GM12878 (cell line): ENCODE measurements around the gene OLFM2. TPM values are rescaled to one million over a fixed set of nuclear protein-coding genes. Genes with fewer than 3 reads are reported as not detected.

Experiments
- BHLHE40 ChIP-seq, 2 experiments: fragments of 450-650 bp in 1 of 2; IDR thresholded peaks; 2 replicates each; pipeline ENCODE4 v1.6.1; 2011 to 2017; ENCODE audit warnings: low read depth in 2 of 2, borderline replicate concordance in 1 of 2, improper control_type of control experiment in 1 of 2, low read length in 1 of 2, mild to moderate bottlenecking in 1 of 2
- ETV6 ChIP-seq, 2 experiments: fragments of 450-650 bp in 1 of 2; IDR thresholded peaks in 1 of 2; conservative IDR thresholded peaks in 1 of 2; 2 replicates each; pipeline ENCODE4 v1.6.1; 2014; ENCODE audit warnings: antibody characterized with exemption in 1 of 2, borderline replicate concordance in 1 of 2, low read depth in 1 of 2, mild to moderate bottlenecking in 1 of 2, moderate library complexity in 1 of 2
- HDAC6 ChIP-seq: fragments of 200-600 bp; sonication (generic); IDR thresholded peaks from one replicate; pipeline ENCODE4 v1.8.0; 2017; ENCODE audit warnings: antibody characterized with exemption; ENCODE audit not compliant: unreplicated experiment
- NR2F1 ChIP-seq: fragments of 450-650 bp; conservative IDR thresholded peaks from 2 replicates; pipeline ENCODE4 v1.6.1; 2017; ENCODE audit warnings: mild to moderate bottlenecking
- RELB ChIP-seq: fragments of 450-650 bp; IDR thresholded peaks from 2 replicates; pipeline ENCODE4 v1.6.1; 2017; ENCODE audit warnings: low read depth, mild to moderate bottlenecking, moderate library complexity
- SKIL ChIP-seq: fragments of 450-650 bp; IDR thresholded peaks from 2 replicates; pipeline ENCODE4 v1.6.1; 2017; ENCODE audit warnings: mild to moderate bottlenecking, low read depth, inconsistent platforms; ENCODE audit not compliant: poor library complexity, severe bottlenecking
- YBX1 ChIP-seq: fragments of 450-650 bp; IDR thresholded peaks from 2 replicates; pipeline ENCODE4 v1.6.1; 2016; ENCODE audit warnings: antibody characterized with exemption
- ZNF687 ChIP-seq: fragments of 450-650 bp; IDR thresholded peaks from 2 replicates; pipeline ENCODE4 v1.6.1; 2017; ENCODE audit warnings: mild to moderate bottlenecking, moderate library complexity
- ZZZ3 ChIP-seq: IDR thresholded peaks from 2 replicates; pipeline ENCODE4 v1.6.1; 2011; ENCODE audit warnings: low read depth; ENCODE audit not compliant: control insufficient read depth, insufficient read length
- polyA plus RNA-seq, 11 experiments: library from polyadenylated mRNA; depleted of rRNA in 4 of 11; unstranded in 6 of 11; stranded (reverse) in 5 of 11; fragments of >200 nt; fragmentation: Nextera tagmentation in 4 of 11; fragmentation: Illumina TruSeq in 1 of 11; extraction: Ambion mirVana in 4 of 11; extraction: Trizol in 1 of 11; gene quantifications; 1 replicate in 1 of 11; 2 replicates in 10 of 11; pipeline versions ENCODE4 v1.2.1 to v1.2.3, GENCODE V29; 2011 to 2016; ENCODE audit warnings: inconsistent platforms in 2 of 11, missing spikeins in 2 of 11, low read depth in 1 of 11
- total RNA-seq, 4 experiments: library from RNA; depleted of rRNA in 3 of 4; stranded (reverse); fragments of >200 nt in 3 of 4; fragmentation: Illumina TruSeq in 1 of 4; extraction: Trizol in 1 of 4; gene quantifications; 2 replicates each; pipeline versions ENCODE4 v1.2.1 to v1.2.3, GENCODE V29; 2013 to 2021

OLFM2 gene
- total and polyA plus RNA-seq, 10 of the 15 experiments (the other 5 are each of a cell fraction or from before 2014, with no cell fraction given) = 0.07 to 3.5 (median 0.27) TPM; not detected in 5

GRCh38 chr19:9860407-9860806 lies 75.9 kb downstream of the OLFM2 start (continued):
- TF ChIP-seq ZZZ3 = no peak
- TF ChIP-seq NR2F1 = no peak
- TF ChIP-seq RELB = no peak
- no peak for TF ChIP-seq BHLHE40 (IDR thresholded peaks at IDR 0.05; ENCODE audit: borderline replicate concordance in 1 of 2, low read depth in 2 of 2, low read length in 1 of 2)
- TF ChIP-seq YBX1 = no peak
- TF ChIP-seq HDAC6 = no peak
- no peak for TF ChIP-seq SKIL
- no peak for TF ChIP-seq ETV6 (conservative IDR thresholded peaks at IDR 0.05 in 1 of 2, IDR thresholded peaks at IDR 0.05 in 1 of 2; ENCODE audit: borderline replicate concordance in 1 of 2, low read depth in 1 of 2)
- no peak for TF ChIP-seq ZNF687
